Measurements from ENCODE around the gene MTARC1. TPM values are rescaled to one million over a fixed set of nuclear protein-coding genes. Genes with fewer than 3 reads are reported as not detected.
A peak's percentile ranks its signal among the peaks of the same experiment; 100 is the strongest.

The MTARC1 gene
- total RNA-seq, 1 experiment from 2014 or later, result 48.5 TPM

GRCh38 chr1:220741825-220742224, 44.9 kb upstream of the MTARC1 start:
- POLR2A ChIA-PET (ENCODE audit: unreplicated experiment), result no interaction called here

GRCh38 chr1:220742520-220742919, 44.2 kb upstream of the MTARC1 start:
- Histone ChIP-seq H3K9me3 (ENCODE audit: low read length) (no peaks in the 10 kb centered on the region), H3K79me2 (ENCODE audit: low read length) (no peaks in the 10 kb centered on the region), H3K36me3 (ENCODE audit: low read depth, low read length) (no peaks in the 10 kb centered on the region), H3K4me3 (ENCODE audit: low read length) (no peak overlapping the region), H3F3A (ENCODE audit: low read length, unreplicated experiment) (no peaks in the 10 kb centered on the region), H3K4me2 (ENCODE audit: low read length) (no peak overlapping the region), H3K9me2 (replicated peaks; ENCODE audit: low read length) (no peaks in the 10 kb centered on the region), H2AFZ (ENCODE audit: low read length) (no peak overlapping the region), H3K27me3 (ENCODE audit: low read length) (no peaks in the 10 kb centered on the region), H4K20me1 (ENCODE audit: low read length) (no peaks in the 10 kb centered on the region), H3K27ac (ENCODE audit: low read length) (no peak overlapping the region), H3K9ac (ENCODE audit: low read length) (no peak overlapping the region), H3K4me1 (ENCODE audit: insufficient read depth, low read length) (peaks cover 6% of the 10 kb centered on the region)
- intact Hi-C loops (cut with micrococcal nuclease), result no loop called here
- BruUV-seq (replicated peaks), result no TSS peak
- POLR2A ChIA-PET (ENCODE audit: unreplicated experiment), result no interaction called here
- ATAC-seq (no peak), DNase-seq (no peak)
- TF ChIP-seq CTCF (conservative IDR thresholded peaks at IDR 0.05; ENCODE audit: low read depth, low read length) (no peak), EZH2 (IDR thresholded peaks at IDR 0.05; ENCODE audit: low read length, unreplicated experiment) (no peak), EZH2phosphoT487 (IDR thresholded peaks at IDR 0.05; ENCODE audit: borderline replicate concordance, low read length) (no peak)
- CTCF ChIA-PET, result no interaction called here

More at GRCh38 chr1:220741825-220742224, 44.9 kb upstream of the MTARC1 start:
- intact Hi-C loops (cut with micrococcal nuclease), result no loop called here
- H3K27me3 ChIP-seq (ENCODE audit: low read length), result no peaks in the 10 kb centered on the region
- no peak overlapping the region for H3K4me2 ChIP-seq (ENCODE audit: low read length)
- H3K4me3 ChIP-seq (ENCODE audit: low read length), result no peak overlapping the region
- H2AFZ ChIP-seq (ENCODE audit: low read length), result no peak overlapping the region
- H4K20me1 ChIP-seq (ENCODE audit: low read length), result no peaks in the 10 kb centered on the region
- H3K4me1 ChIP-seq (ENCODE audit: insufficient read depth, low read length), result no peaks in the 10 kb centered on the region
- no TSS peak for BruUV-seq (replicated peaks)
- H3F3A ChIP-seq (ENCODE audit: low read length, unreplicated experiment), result no peaks in the 10 kb centered on the region
- no peaks in the 10 kb centered on the region for H3K9me2 ChIP-seq (replicated peaks; ENCODE audit: low read length)
- CTCF ChIA-PET, result no interaction called here
- no peak overlapping the region for H3K27ac ChIP-seq (ENCODE audit: low read length)
- H3K9ac ChIP-seq (ENCODE audit: low read length), result no peak overlapping the region
- DNase-seq (no peak), ATAC-seq (no peak)
- H3K79me2 ChIP-seq (ENCODE audit: low read length), result no peaks in the 10 kb centered on the region
- no peaks in the 10 kb centered on the region for H3K9me3 ChIP-seq (ENCODE audit: low read length)
- no peak for TF ChIP-seq CTCF (conservative IDR thresholded peaks at IDR 0.05; ENCODE audit: low read depth, low read length)
- TF ChIP-seq EZH2 (IDR thresholded peaks at IDR 0.05; ENCODE audit: low read length, unreplicated experiment), result no peak
- no peak for TF ChIP-seq EZH2phosphoT487 (IDR thresholded peaks at IDR 0.05; ENCODE audit: borderline replicate concordance, low read length)
- no peaks in the 10 kb centered on the region for H3K36me3 ChIP-seq (ENCODE audit: low read depth, low read length)

GRCh38 chr1:220746851-220747250, 39.9 kb upstream of the MTARC1 start:
- intact Hi-C loops (cut with micrococcal nuclease), result loop anchor here (5.0 kb wide), 1 partner anchor 475 kb away; the partner anchor contains the start of gene RAB3GAP2
- no peak for DNase-seq
- Histone ChIP-seq H4K20me1 (ENCODE audit: low read length) (peaks cover 10% of the 10 kb centered on the region; the same call in 1 of the 2 replicates), H3K9me3 (ENCODE audit: low read length) (no peaks in the 10 kb centered on the region), H3K4me1 (ENCODE audit: insufficient read depth, low read length) (peaks cover 34% of the 10 kb centered on the region), H3K27me3 (ENCODE audit: low read length) (no peaks in the 10 kb centered on the region), H3K9ac (ENCODE audit: low read length) (no peak overlapping the region), H3K4me3 (ENCODE audit: low read length) (peak overlapping the region; percentile 88; the same call in 1 of the 2 replicates), H3K36me3 (ENCODE audit: low read depth, low read length) (no peaks in the 10 kb centered on the region), H3K27ac (ENCODE audit: low read length) (no peak overlapping the region), H3K4me2 (ENCODE audit: low read length) (peak overlapping the region; percentile 83), H3F3A (ENCODE audit: low read length, unreplicated experiment) (no peaks in the 10 kb centered on the region), H3K9me2 (replicated peaks; ENCODE audit: low read length) (no peaks in the 10 kb centered on the region), H3K79me2 (ENCODE audit: low read length) (peaks cover 36% of the 10 kb centered on the region), H2AFZ (ENCODE audit: low read length) (peak overlapping the region; percentile 89; the same call in 1 of the 2 replicates)
- no TSS peak for BruUV-seq (replicated peaks)
- no peak for ATAC-seq
- ChIA-PET POLR2A (ENCODE audit: unreplicated experiment) (no interaction called here), CTCF (interaction anchor here (1.7 kb wide), 1 partner anchor 13 kb away, joined by 25 read pairs; no protein-coding TSS in a partner anchor)
- no peak for TF ChIP-seq EZH2phosphoT487 (IDR thresholded peaks at IDR 0.05; ENCODE audit: borderline replicate concordance, low read length)
- TF ChIP-seq EZH2 (IDR thresholded peaks at IDR 0.05; ENCODE audit: low read length, unreplicated experiment), result no peak
- no peak for TF ChIP-seq CTCF (conservative IDR thresholded peaks at IDR 0.05; ENCODE audit: low read depth, low read length)

All from PC-3 (cell line).